K562 (cell line): Measurements from ENCODE around the gene UNC119. TPM values are rescaled to one million over a fixed set of nuclear protein-coding genes. Genes with fewer than 3 reads are reported as not detected.

Experiments
- CBX3 ChIP-seq, 2 experiments: IDR thresholded peaks; 1 replicate in 1 of 2; 2 replicates in 1 of 2; pipeline ENCODE4 v1.6.1; 2012; ENCODE audit warnings: inconsistent platforms in 2 of 2, low read length in 2 of 2, borderline replicate concordance in 1 of 2, control low read depth in 1 of 2
- CREB1 ChIP-seq, 2 experiments: sonication (generic) in 1 of 2; formaldehyde crosslinking in 1 of 2; IDR thresholded peaks; 2 replicates each; pipeline versions ENCODE4 v1.6.1 to v1.8.0; 2012 to 2022; ENCODE audit warnings: inconsistent platforms in 1 of 2, mild to moderate bottlenecking in 1 of 2, missing genetic modification reagents in 1 of 2, moderate library complexity in 1 of 2
- FOXK2 ChIP-seq, 2 experiments: fragments of 450-650 bp; IDR thresholded peaks in 1 of 2; conservative IDR thresholded peaks in 1 of 2; 2 replicates each; pipeline ENCODE4 v1.6.1; 2016; ENCODE audit warnings: low read depth in 2 of 2, mild to moderate bottlenecking in 1 of 2
- MIER1 ChIP-seq: fragments of 450-650 bp; IDR thresholded peaks from 2 replicates; pipeline ENCODE4 v1.6.1; 2016; ENCODE audit warnings: antibody characterized with exemption, mild to moderate bottlenecking, low read depth
- NCOA2 ChIP-seq, 2 experiments: fragments of 450-650 bp; IDR thresholded peaks; 2 replicates each; pipeline ENCODE4 v1.6.1; 2018; ENCODE audit warnings: mild to moderate bottlenecking in 2 of 2, moderate library complexity in 1 of 2; ENCODE audit not compliant: partially characterized antibody in 2 of 2
- NR2C2 ChIP-seq, 2 experiments: fragments of 200-800 bp in 1 of 2; sonication (Bioruptor generic) in 1 of 2; sonication (generic) in 1 of 2; formaldehyde crosslinking in 1 of 2; IDR thresholded peaks; 2 replicates each; pipeline versions ENCODE4 v1.6.1 to v1.8.0; 2016 to 2022; ENCODE audit warnings: mild to moderate bottlenecking in 1 of 2, missing compliant biosample characterization in 1 of 2, missing genetic modification characterization in 1 of 2, missing genetic modification reagents in 1 of 2
- NR4A1 ChIP-seq, 2 experiments: fragments of 250-450 bp in 1 of 2; fragments of 450-650 bp in 1 of 2; sonication (Bioruptor Pico) in 1 of 2; IDR thresholded peaks; 2 replicates each; pipeline versions ENCODE4 v1.4.0 to v1.6.1; 2016 to 2020; ENCODE audit warnings: mild to moderate bottlenecking in 2 of 2, missing compliant biosample characterization in 1 of 2, missing genetic modification characterization in 1 of 2, moderate library complexity in 1 of 2
- PHF8 ChIP-seq: fragments of 200-600 bp; sonication (generic); IDR thresholded peaks from 2 replicates; pipeline ENCODE4 v1.6.1; 2012; ENCODE audit warnings: mixed run types, mild to moderate bottlenecking, inconsistent platforms, low read length, moderate library complexity, borderline replicate concordance
- PML ChIP-seq: IDR thresholded peaks from 2 replicates; pipeline ENCODE4 v1.6.1; 2012; ENCODE audit warnings: low read length, inconsistent platforms
- RCOR1 ChIP-seq, 2 experiments: IDR thresholded peaks; 2 replicates each; pipeline ENCODE4 v1.6.1; 2012; ENCODE audit warnings: low read depth in 2 of 2, low read length in 2 of 2, borderline replicate concordance in 1 of 2, improper control_type of control experiment in 1 of 2
- SIN3A ChIP-seq, 2 experiments: fragments of 150-350 bp in 1 of 2; IDR thresholded peaks; 2 replicates each; pipeline ENCODE4 v1.6.1; 2011 to 2016; ENCODE audit warnings: borderline replicate concordance in 2 of 2, low read depth in 2 of 2, low read length in 2 of 2, mild to moderate bottlenecking in 2 of 2, moderate library complexity in 2 of 2; ENCODE audit not compliant: control insufficient read depth in 1 of 2
- TAF9B ChIP-seq: fragments of 450-650 bp; IDR thresholded peaks from 2 replicates; pipeline ENCODE4 v1.6.1; 2018; ENCODE audit warnings: mild to moderate bottlenecking; ENCODE audit not compliant: partially characterized antibody
- YY1 ChIP-seq, 3 experiments: IDR thresholded peaks; 2 replicates each; pipeline ENCODE4 v1.6.1; 2011; ENCODE audit warnings: low read length in 2 of 3, mild to moderate bottlenecking in 2 of 3, moderate library complexity in 2 of 3, borderline replicate concordance in 1 of 3, control low read depth in 1 of 3, low read depth in 1 of 3; ENCODE audit not compliant: insufficient read depth in 3 of 3, insufficient replicate concordance in 2 of 3, control insufficient read depth in 1 of 3, insufficient read length in 1 of 3; ENCODE audit errors: extremely low read depth in 1 of 3
- ZNF655 ChIP-seq: fragments of 250-450 bp; sonication (Bioruptor Pico); IDR thresholded peaks from 2 replicates; pipeline ENCODE4 v1.5.0; 2021
- ZNF699 ChIP-seq: fragments of 250-450 bp; sonication (Bioruptor Pico); IDR thresholded peaks from 2 replicates; pipeline ENCODE4 v1.8.0; 2021; ENCODE audit warnings: mild to moderate bottlenecking, moderate library complexity; ENCODE audit not compliant: insufficient replicate concordance
- polyA plus RNA-seq, 8 experiments: library from polyadenylated mRNA; depleted of rRNA in 4 of 8; stranded (reverse) in 5 of 8; unstranded in 3 of 8; fragments of >200 nt; fragmentation: Nextera tagmentation in 2 of 8; fragmentation: Illumina TruSeq in 1 of 8; extraction: Ambion mirVana in 2 of 8; extraction: Trizol in 1 of 8; gene quantifications; 2 replicates each; pipeline versions ENCODE4 v1.2.1 to v1.2.3, GENCODE V29; 2011 to 2014; ENCODE audit warnings: inconsistent platforms in 1 of 8, missing spikeins in 1 of 8
- total RNA-seq, 7 experiments: library from RNA; depleted of rRNA in 6 of 7; stranded (reverse); fragments of >200 nt in 6 of 7; fragmentation: Illumina TruSeq in 2 of 7; extraction: Trizol in 2 of 7; gene quantifications; 2 replicates each; pipeline versions ENCODE4 v1.2.1 to v1.2.3, GENCODE V29; 2011 to 2021; ENCODE audit warnings: low replicate concordance in 1 of 7

Gene UNC119
- total and polyA plus RNA-seq, 9 of the 15 experiments (the other 6 are each of a cell fraction or from before 2014, with no cell fraction given): 0.37 to 47.7 (median 16.3) TPM

GRCh38 chr17:28571361-28572122 is 19.1 kb upstream of the UNC119 start, which contains the start of gene PIGS (continued):
- TF ChIP-seq ZNF655 (CRISPR knock-in tag) (no peak), FOXK2 (conservative IDR thresholded peaks at IDR 0.05 in 1 of 2, IDR thresholded peaks at IDR 0.05 in 1 of 2; ENCODE audit: low read depth in 2 of 2) (0 out of 4 replicates have a peak, but pooled peaks of 1 of the 2 experiments have one; percentile 29), NR2C2 (CRISPR knock-in tag; IDR thresholded peaks at IDR 0.05) (no peak), NR2C2 (tag; IDR thresholded peaks at IDR 0.05) (peak; percentile 45), CREB1 (IDR thresholded peaks at IDR 0.05) (no peak), CREB1 (CRISPR knock-in tag; IDR thresholded peaks at IDR 0.05) (no peak), RCOR1 (IDR thresholded peaks at IDR 0.05; ENCODE audit: borderline replicate concordance in 1 of 2, low read depth in 2 of 2, low read length in 2 of 2) (peak in 1 of 2 experiments; percentile 46; a peak in 1 of 4 replicates), PML (peak; percentile 69), NR4A1 (CRISPR knock-in tag; IDR thresholded peaks at IDR 0.05) (no peak), NR4A1 (tag; IDR thresholded peaks at IDR 0.05) (0 out of 2 replicates have a peak, but pooled peaks have one; percentile 19), ZNF699 (CRISPR knock-in tag) (no peak), PHF8 (peak; percentile 80; the same call in 1 of the 2 replicates), NCOA2 (IDR thresholded peaks at IDR 0.05; ENCODE audit: partially characterized antibody in 2 of 2) (no peak), CBX3 (IDR thresholded peaks at IDR 0.05; ENCODE audit: borderline replicate concordance in 1 of 2, low read length in 2 of 2) (no peak), MIER1 (no peak), SIN3A (IDR thresholded peaks at IDR 0.05; ENCODE audit: borderline replicate concordance in 2 of 2, control insufficient read depth in 1 of 2, low read depth in 2 of 2, low read length in 2 of 2) (peak in 1 of 2 experiments; percentile 77; a peak in 1 of 4 replicates), YY1 (IDR thresholded peaks at IDR 0.05; ENCODE audit: borderline replicate concordance in 1 of 3, control insufficient read depth in 1 of 3, extremely low read depth in 1 of 3, insufficient read depth in 3 of 3, insufficient read length in 1 of 3, insufficient replicate concordance in 2 of 3, low read depth in 1 of 3, low read length in 2 of 3) (peak; percentile 75 to 95 (median 93)), TAF9B (peak; percentile 84)
